Stomach (tissue), 4 donors: ENCODE results near the gene STPG2.

ENCODE experiments used
- CTCF ChIP-seq, 7 experiments: fragments of 450-650 bp in 4 of 7; fragments of 200-600 bp in 3 of 7; sonication (generic) in 3 of 7; IDR thresholded peaks; one replicate each; pipeline ENCODE4 v1.5.1; 2016 to 2019; ENCODE audit warnings: antibody characterized with exemption in 7 of 7, control low read depth in 2 of 7, mild to moderate bottlenecking in 1 of 7
- EP300 ChIP-seq: sonication (generic); formaldehyde crosslinking; IDR thresholded peaks from one replicate; pipeline ENCODE4 v1.6.1; 2017; ENCODE audit warnings: antibody characterized with exemption
- POLR2A ChIP-seq, 4 donors: fragments of 450-650 bp; IDR thresholded peaks; one replicate each; pipeline ENCODE4 v1.6.1; 2016; ENCODE audit warnings: antibody characterized with exemption in 4 of 4, control low read depth in 2 of 4, mild to moderate bottlenecking in 1 of 4, moderate library complexity in 1 of 4
- POLR2AphosphoS5 ChIP-seq, 3 donors: sonication (generic); formaldehyde crosslinking; IDR thresholded peaks; one replicate each; pipeline ENCODE4 v1.6.1; 2016; ENCODE audit warnings: antibody characterized with exemption in 3 of 3

GRCh38 chr4:97513917-97514316 lies 629.4 kb downstream of the STPG2 start:
- TF ChIP-seq CTCF (IDR thresholded peaks at IDR 0.05) (no peak), EP300 (no peak), POLR2AphosphoS5 (IDR thresholded peaks at IDR 0.05) (no peak), POLR2A (IDR thresholded peaks at IDR 0.05) (no peak)
